GM20000 (cell line): ENCODE results near the gene CD6.

Source experiments
- DNase-seq: peaks from one replicate; pipeline ENCODE4 v3.0.0; 2012; ENCODE audit warnings: low spot score
- TF ChIP-seq, protein P1 (sequence below): IDR thresholded peaks from 2 replicates; pipeline ENCODE4 v1.5.1; 2012; ENCODE audit warnings: mild to moderate bottlenecking, control low read depth; ENCODE audit errors: extremely low read depth, missing control alignments

The CD6 gene

DNA sequence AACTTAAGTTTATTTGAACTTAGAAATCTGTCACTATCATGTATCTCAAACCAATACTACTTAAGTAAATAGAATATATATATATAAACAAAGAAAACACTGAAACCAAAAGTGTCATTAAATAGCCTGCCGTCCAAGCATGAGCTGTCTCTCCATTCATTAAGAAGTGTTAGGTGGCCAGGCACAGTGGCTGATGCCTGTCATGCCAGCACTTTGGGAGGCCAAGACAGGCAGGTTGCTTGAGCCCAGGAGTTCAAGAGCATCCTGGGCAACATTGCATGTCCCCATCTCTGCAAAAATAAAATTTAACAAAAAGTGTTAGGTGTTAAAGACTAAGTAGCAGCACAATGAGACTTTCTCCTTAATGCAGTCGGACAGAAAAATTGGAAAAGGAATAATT, 14.0 kb downstream of the CD6 start:
- TF ChIP-seq, protein P1, sequence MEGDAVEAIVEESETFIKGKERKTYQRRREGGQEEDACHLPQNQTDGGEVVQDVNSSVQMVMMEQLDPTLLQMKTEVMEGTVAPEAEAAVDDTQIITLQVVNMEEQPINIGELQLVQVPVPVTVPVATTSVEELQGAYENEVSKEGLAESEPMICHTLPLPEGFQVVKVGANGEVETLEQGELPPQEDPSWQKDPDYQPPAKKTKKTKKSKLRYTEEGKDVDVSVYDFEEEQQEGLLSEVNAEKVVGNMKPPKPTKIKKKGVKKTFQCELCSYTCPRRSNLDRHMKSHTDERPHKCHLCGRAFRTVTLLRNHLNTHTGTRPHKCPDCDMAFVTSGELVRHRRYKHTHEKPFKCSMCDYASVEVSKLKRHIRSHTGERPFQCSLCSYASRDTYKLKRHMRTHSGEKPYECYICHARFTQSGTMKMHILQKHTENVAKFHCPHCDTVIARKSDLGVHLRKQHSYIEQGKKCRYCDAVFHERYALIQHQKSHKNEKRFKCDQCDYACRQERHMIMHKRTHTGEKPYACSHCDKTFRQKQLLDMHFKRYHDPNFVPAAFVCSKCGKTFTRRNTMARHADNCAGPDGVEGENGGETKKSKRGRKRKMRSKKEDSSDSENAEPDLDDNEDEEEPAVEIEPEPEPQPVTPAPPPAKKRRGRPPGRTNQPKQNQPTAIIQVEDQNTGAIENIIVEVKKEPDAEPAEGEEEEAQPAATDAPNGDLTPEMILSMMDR, result no peak
- DNase-seq, result no peak

- TF ChIP-seq, protein P1, result no peak
- DNase-seq, result no peak
Observed at GRCh38 chr11:60985991-60986915, 14.8 kb downstream of the CD6 start.

- DNase-seq, result no peak
- TF ChIP-seq, protein P1, result no peak
Observed at GRCh38 chr11:60987577-60988277, 16.2 kb downstream of the CD6 start.

DNA sequence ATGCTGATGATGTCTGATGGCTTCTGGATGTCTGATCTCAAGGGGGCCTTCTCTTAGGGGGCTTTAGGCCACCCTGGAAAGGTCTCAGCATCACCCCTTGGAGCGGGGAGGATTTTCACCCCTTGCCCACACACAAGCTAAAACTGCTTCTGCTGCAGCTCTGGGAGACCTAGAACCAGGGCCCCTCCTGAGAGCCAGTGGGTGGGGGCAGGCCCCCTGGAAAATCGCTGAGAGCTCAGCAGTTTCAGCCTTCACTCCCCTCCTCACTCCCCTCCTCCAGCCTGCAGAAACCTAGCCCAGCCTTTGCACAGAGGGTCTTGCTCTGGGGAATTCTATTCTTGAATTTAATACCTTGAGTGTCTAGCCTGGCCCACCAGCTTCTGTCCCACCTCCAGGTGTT, 17.2 kb downstream of the CD6 start:
- DNase-seq, result no peak
- TF ChIP-seq, protein P1, result no peak

DNA sequence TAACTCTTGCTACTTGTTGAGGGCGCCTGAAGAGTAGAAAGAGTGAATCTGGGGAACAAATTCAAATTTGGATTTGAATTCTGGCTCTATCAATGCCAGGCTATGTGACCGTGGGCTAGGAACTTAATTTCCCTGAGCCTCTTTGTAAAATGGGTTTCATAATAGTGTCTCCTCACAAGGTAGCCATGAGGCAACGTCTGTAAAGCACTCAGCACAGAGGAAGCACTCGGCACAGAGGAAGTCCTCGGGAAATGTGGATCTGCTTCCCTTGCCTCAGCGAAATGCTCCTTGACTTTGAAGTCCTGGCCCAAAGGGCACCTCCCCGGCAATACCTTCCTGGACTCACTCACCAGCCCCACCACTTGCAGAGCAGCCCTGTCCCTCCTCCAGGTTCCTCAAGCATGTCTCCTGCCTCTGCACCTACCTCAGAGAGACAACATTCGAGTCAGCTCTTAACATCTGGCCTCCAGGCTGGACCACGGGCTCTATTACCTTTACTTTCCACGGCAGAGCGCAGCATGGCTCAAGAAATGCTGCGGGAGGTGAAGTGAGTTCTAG, 17.7 kb downstream of the CD6 start:
- TF ChIP-seq, protein P1, result no peak
- no peak for DNase-seq

DNA sequence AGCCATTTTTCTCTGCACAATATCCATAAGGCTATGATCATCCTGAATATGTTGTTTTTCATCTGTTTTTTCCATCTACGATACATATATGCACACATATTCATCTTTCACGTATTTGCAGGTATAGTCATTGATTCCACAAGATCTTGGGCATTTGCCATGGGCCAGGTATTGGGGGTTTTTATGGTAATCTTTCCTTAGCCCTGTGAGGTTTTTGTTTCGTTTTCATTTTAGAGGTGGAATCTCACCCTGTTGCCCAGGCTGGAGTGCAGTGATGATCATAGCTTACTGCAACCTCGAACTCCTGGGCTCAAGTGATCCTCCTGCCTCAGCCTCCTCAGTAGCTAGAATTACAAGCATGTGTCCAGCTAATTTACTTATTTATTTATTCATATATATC, 20.0 kb downstream of the CD6 start:
- DNase-seq, result no peak
- TF ChIP-seq, protein P1, result no peak
